ENCODE data around the gene XRCC5. TPM values are rescaled to one million over a fixed set of nuclear protein-coding genes. Genes with fewer than 3 reads are reported as not detected.

The XRCC5 gene
- total RNA-seq, 1 donor from 2014 or later: 178 TPM

- ATAC-seq: no peak
- intact Hi-C loops (cut with DNase I): no loop called here
- Histone ChIP-seq H3K27me3 (no peaks in the 10 kb centered on the region), H3K27ac (no peak overlapping the region), H3K36me3 (peaks cover 13% of the 10 kb centered on the region), H3K4me3 (no peak overlapping the region), H3K4me1 (no peaks in the 10 kb centered on the region), H3K9me3 (no peaks in the 10 kb centered on the region)
- DNase-seq: no peak
- no peak for TF ChIP-seq CTCF (IDR thresholded peaks at IDR 0.05)
Measured at GRCh38 chr2:216070195-216070594, 39.0 kb upstream of the XRCC5 start.

- no peak for DNase-seq
- Histone ChIP-seq H3K27ac (no peak overlapping the region), H3K27me3 (no peaks in the 10 kb centered on the region), H3K4me3 (no peak overlapping the region), H3K9me3 (no peaks in the 10 kb centered on the region), H3K4me1 (no peaks in the 10 kb centered on the region), H3K36me3 (peaks cover 2% of the 10 kb centered on the region)
- intact Hi-C loops (cut with DNase I): no loop called here
- TF ChIP-seq CTCF (IDR thresholded peaks at IDR 0.05): no peak
- ATAC-seq: no peak
Measured at GRCh38 chr2:216071111-216071851, 37.9 kb upstream of the XRCC5 start.

- Histone ChIP-seq H3K36me3 (no peaks in the 10 kb centered on the region), H3K27me3 (no peaks in the 10 kb centered on the region), H3K27ac (no peak overlapping the region), H3K4me3 (no peak overlapping the region), H3K4me1 (no peaks in the 10 kb centered on the region), H3K9me3 (no peaks in the 10 kb centered on the region)
- TF ChIP-seq CTCF (IDR thresholded peaks at IDR 0.05): no peak
- ATAC-seq (no peak), DNase-seq (no peak)
- intact Hi-C loops (cut with DNase I): no loop called here
Measured at GRCh38 chr2:216072473-216072872, 36.7 kb upstream of the XRCC5 start.

DNA sequence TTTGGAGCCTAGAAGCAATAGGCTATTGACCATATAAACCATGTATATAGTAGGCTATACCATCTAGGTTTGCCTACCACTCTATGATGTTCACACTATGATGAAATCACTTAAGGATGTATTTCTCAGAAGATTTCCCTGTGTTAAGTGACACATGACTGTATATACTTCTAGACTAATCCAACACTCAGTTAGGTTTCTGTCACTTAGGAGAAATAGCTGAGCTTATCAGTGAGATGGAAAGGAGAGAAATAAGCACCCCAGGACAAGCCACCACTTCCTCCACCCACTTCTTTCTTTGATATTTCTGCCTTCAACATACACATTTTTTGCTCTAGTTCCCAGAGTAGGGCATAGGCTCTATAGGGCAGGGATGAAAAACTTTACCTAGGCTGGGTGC, 35.4 kb upstream of the XRCC5 start:
- no peaks in the 10 kb centered on the region for H3K36me3 ChIP-seq
- H3K4me3 ChIP-seq: no peak overlapping the region
- ATAC-seq (no peak), DNase-seq (no peak)
- H3K27ac ChIP-seq: no peak overlapping the region
- intact Hi-C loops (cut with DNase I): no loop called here
- no peaks in the 10 kb centered on the region for H3K27me3 ChIP-seq
- no peak for TF ChIP-seq CTCF (IDR thresholded peaks at IDR 0.05)
- H3K4me1 ChIP-seq: no peaks in the 10 kb centered on the region
- no peaks in the 10 kb centered on the region for H3K9me3 ChIP-seq

DNA sequence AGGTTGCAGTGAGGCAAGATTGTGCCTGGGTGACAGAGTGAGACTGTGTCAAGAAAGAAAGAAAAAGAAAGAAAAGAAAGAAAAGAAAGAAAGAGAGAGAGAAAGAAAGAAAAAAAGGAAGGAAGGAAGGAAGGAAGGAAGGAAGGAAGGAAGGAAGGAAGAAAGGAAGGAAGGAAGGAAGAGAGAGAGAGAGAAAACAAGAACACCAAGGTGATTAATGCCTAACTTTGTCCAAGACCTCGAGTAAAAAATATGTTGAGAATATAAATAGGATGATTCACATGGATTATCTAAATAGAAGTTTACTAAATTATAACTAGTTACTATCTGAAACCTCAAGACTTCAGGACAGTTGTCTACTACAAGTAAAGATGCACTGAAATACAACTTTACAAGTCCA, 34.8 kb upstream of the XRCC5 start:
- DNase-seq (no peak), ATAC-seq (no peak)
- intact Hi-C loops (cut with DNase I): no loop called here
- Histone ChIP-seq H3K27ac (no peak overlapping the region), H3K36me3 (no peaks in the 10 kb centered on the region), H3K4me1 (no peaks in the 10 kb centered on the region), H3K9me3 (no peaks in the 10 kb centered on the region), H3K27me3 (no peaks in the 10 kb centered on the region), H3K4me3 (no peak overlapping the region)
- no peak for TF ChIP-seq CTCF (IDR thresholded peaks at IDR 0.05)

DNA sequence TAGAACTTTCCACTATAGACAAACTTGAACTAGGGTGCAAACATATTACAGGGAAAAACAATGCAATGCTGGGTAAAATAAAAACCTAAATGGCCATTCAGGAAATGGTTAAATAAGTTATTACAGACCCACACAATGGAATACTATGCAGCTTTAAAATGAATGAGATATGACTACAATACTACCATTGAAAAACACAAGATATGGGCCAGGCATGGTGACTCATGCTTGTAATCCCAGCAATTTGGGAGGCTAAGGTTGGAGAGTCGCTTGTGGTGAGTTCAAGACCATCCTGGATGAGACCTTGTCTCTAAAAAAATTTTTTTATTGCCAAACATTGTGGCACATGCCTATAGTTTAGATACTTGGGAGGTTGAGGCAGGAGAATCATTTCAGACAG, 34.4 kb upstream of the XRCC5 start:
- no peaks in the 10 kb centered on the region for H3K27me3 ChIP-seq
- ATAC-seq (no peak), DNase-seq (no peak)
- no peak overlapping the region for H3K27ac ChIP-seq
- no peaks in the 10 kb centered on the region for H3K36me3 ChIP-seq
- intact Hi-C loops (cut with DNase I): no loop called here
- H3K4me3 ChIP-seq: no peak overlapping the region
- H3K9me3 ChIP-seq: no peaks in the 10 kb centered on the region
- no peak for TF ChIP-seq CTCF (IDR thresholded peaks at IDR 0.05)
- H3K4me1 ChIP-seq: no peaks in the 10 kb centered on the region
